HepG2 (cell line): ENCODE results near the gene PLSCR2. TPM values are rescaled to one million over a fixed set of nuclear protein-coding genes. Genes with fewer than 3 reads are reported as not detected.
"Not testable (repeated sequence)": the region's sequence is repeated elsewhere in the genome, so short reads cannot be mapped to it uniquely, and the experiment has no call there.

ENCODE experiments used
- ATAC-seq: fragments of 200-7000 bp; cut with Tn5 transposase; 3 replicates; pipeline ENCODE4 v1.9.1; 2020; ENCODE audit warnings: mild to moderate bottlenecking, moderate library complexity
- BruUV-seq: library from RNA; stranded (reverse); fragments of 400-500 nt; replicated peaks from 2 replicates; lab custom pipeline; 2021; lab: Mats Ljungman, UMichigan
- CTCF ChIA-PET: fragments of 300-600 bp; formaldehyde crosslinking; extraction: SDS; loops from one replicate; lab custom pipeline; 2021; ENCODE audit warnings: low total read pairs, inconsistent platforms, low intra/inter-chr PET ratio; lab: Yijun Ruan, JAX
- POLR2A ChIA-PET: fragments of 350-600 bp; sonication (Branson Sonifier 250); formaldehyde crosslinking; loops from one replicate; lab custom pipeline; 2020; ENCODE audit warnings: antibody characterized with exemption, inconsistent platforms; lab: Yijun Ruan, JAX
- DNase-seq: peaks from one replicate; pipeline ENCODE4 v3.0.0-alpha.2; 2015; ENCODE audit warnings: low spot score
- FAIRE-seq: peaks from 3 replicates; lab custom pipeline; 2011; peaks lifted over from hg19 to GRCh38; lab: Jason Lieb, UNC
- H2AFZ ChIP-seq: one replicate; pipeline ENCODE4 v1.6.1; 2011; ENCODE audit warnings: low read length, inconsistent platforms
- H3K27ac ChIP-seq: fragments of 300-600 bp; 3 replicates; pipeline ENCODE4 v1.8.0; 2011; ENCODE audit warnings: mixed run types, mild to moderate bottlenecking, mixed read lengths, low read length, inconsistent platforms; ENCODE audit not compliant: insufficient read depth; ENCODE audit errors: extremely low read length
- H3K27me3 ChIP-seq, 2 experiments: fragments of 200-600 bp in 1 of 2; 2 replicates in 1 of 2; 3 replicates in 1 of 2; pipeline versions ENCODE4 v1.6.0 to v1.8.0; 2011; ENCODE audit warnings: low read length in 2 of 2, mild to moderate bottlenecking in 2 of 2, moderate library complexity in 2 of 2, inconsistent platforms in 1 of 2; ENCODE audit not compliant: insufficient read depth in 2 of 2, control insufficient read depth in 1 of 2
- H3K36me3 ChIP-seq, 2 experiments: fragments of 200-600 bp in 1 of 2; replicated peaks in 1 of 2; 2 replicates in 1 of 2; 3 replicates in 1 of 2; pipeline versions ENCODE4 v1.5.1 to v1.8.0; 2011; ENCODE audit warnings: low read length in 2 of 2, inconsistent platforms in 1 of 2; ENCODE audit not compliant: insufficient read depth in 2 of 2, control insufficient read depth in 1 of 2
- H3K4me1 ChIP-seq: 2 replicates; pipeline ENCODE4 v1.5.1; 2012; ENCODE audit warnings: low read length, inconsistent platforms; ENCODE audit not compliant: insufficient read depth
- H3K4me2 ChIP-seq: 2 replicates; pipeline ENCODE4 v1.6.0; 2011; ENCODE audit warnings: low read depth, low read length, inconsistent platforms
- H3K4me3 ChIP-seq, 3 experiments: fragments of 200-600 bp in 1 of 3; sonication (generic), shearing (Covaris generic) in 1 of 3; replicated peaks in 1 of 3; 2 replicates each; pipeline ENCODE4 v1.5.1; 2011 to 2016; ENCODE audit warnings: low read length in 3 of 3, inconsistent platforms in 2 of 3, low read depth in 2 of 3, mild to moderate bottlenecking in 2 of 3, control low read depth in 1 of 3, mixed read lengths in 1 of 3; ENCODE audit not compliant: insufficient read depth in 1 of 3
- H3K79me2 ChIP-seq: one replicate; pipeline ENCODE4 v1.6.1; 2011; ENCODE audit warnings: low read length, inconsistent platforms; ENCODE audit not compliant: insufficient read depth
- H3K9ac ChIP-seq: 2 replicates; pipeline ENCODE4 v1.6.0; 2011; ENCODE audit warnings: mild to moderate bottlenecking, low read depth, low read length, inconsistent platforms; ENCODE audit not compliant: insufficient read depth
- H3K9me3 ChIP-seq: 2 replicates; pipeline ENCODE4 v1.5.1; 2012; ENCODE audit warnings: mild to moderate bottlenecking, low read length
- H4K20me1 ChIP-seq: 2 replicates; pipeline ENCODE4 v1.6.0; 2011; ENCODE audit warnings: inconsistent platforms, mild to moderate bottlenecking, low read length, moderate library complexity; ENCODE audit not compliant: insufficient read depth
- NFYB ChIP-seq: sonication (generic); formaldehyde crosslinking; IDR thresholded peaks from 2 replicates; pipeline ENCODE4 v1.4.0; 2020; ENCODE audit warnings: missing genetic modification reagents
- ZFP82 ChIP-seq: sonication (generic); formaldehyde crosslinking; IDR thresholded peaks from 2 replicates; pipeline ENCODE4 v1.5.1; 2020; ENCODE audit warnings: mild to moderate bottlenecking, missing genetic modification reagents, borderline replicate concordance
- ZSCAN21 ChIP-seq: sonication (generic); formaldehyde crosslinking; IDR thresholded peaks from 2 replicates; pipeline ENCODE4 v1.8.0; 2022; ENCODE audit warnings: mild to moderate bottlenecking, missing genetic modification reagents, moderate library complexity, borderline replicate concordance
- WGBS: methylation state at CpG from one replicate; pipeline ENCODE4 v1.1.6; 2017; ENCODE audit warnings: low lambda C conversion rate; 5-methylcytosine and 5-hydroxymethylcytosine counted together
- in situ Hi-C: cut with HindIII; loops from 2 replicates; pipeline ENCODE4 v1.10.0; 2017; ENCODE audit warnings: low pct_unique_long_range_greater_than_20kb; ENCODE audit not compliant: extremely low pct_ligation_motif_present
- intact Hi-C: fragments of 100-400 bp; cut with micrococcal nuclease; formaldehyde crosslinking; loops from one replicate; pipeline ENCODE4 v1.10.0; 2022; ENCODE audit not compliant: unreplicated experiment
- polyA plus RNA-seq, 8 experiments: library from polyadenylated mRNA; depleted of rRNA in 3 of 8; stranded (reverse) in 7 of 8; unstranded in 1 of 8; fragments of >200 nt; fragmentation: Illumina TruSeq in 4 of 8; extraction: Trizol in 4 of 8; gene quantifications; 2 replicates each; pipeline versions ENCODE4 v1.2.1 to v1.2.3, GENCODE V29; 2011 to 2016; ENCODE audit warnings: low read depth in 4 of 8, missing spikeins in 1 of 8, mixed read lengths in 1 of 8; ENCODE audit not compliant: insufficient read depth in 1 of 8
- total RNA-seq, 5 experiments: library from RNA; depleted of rRNA; stranded (reverse); fragments of >200 nt; fragmentation: Illumina TruSeq; extraction: Trizol; gene quantifications; 2 replicates each; pipeline ENCODE4 v1.2.3, GENCODE V29; 2016; ENCODE audit warnings: low read depth in 1 of 5
- TF ChIP-seq, protein P1 (sequence below): sonication (generic); formaldehyde crosslinking; IDR thresholded peaks from 2 replicates; pipeline ENCODE4 v1.5.1; 2020; ENCODE audit warnings: mild to moderate bottlenecking, missing genetic modification reagents, moderate library complexity
- TF ChIP-seq, protein P2 (sequence below): IDR thresholded peaks from 2 replicates; pipeline ENCODE4 v1.6.1; 2016

PLSCR2 gene
- total and polyA plus RNA-seq, 2 of the 13 experiments (the other 11 are each of a cell fraction or from before 2014, with no cell fraction given) = not detected

DNA sequence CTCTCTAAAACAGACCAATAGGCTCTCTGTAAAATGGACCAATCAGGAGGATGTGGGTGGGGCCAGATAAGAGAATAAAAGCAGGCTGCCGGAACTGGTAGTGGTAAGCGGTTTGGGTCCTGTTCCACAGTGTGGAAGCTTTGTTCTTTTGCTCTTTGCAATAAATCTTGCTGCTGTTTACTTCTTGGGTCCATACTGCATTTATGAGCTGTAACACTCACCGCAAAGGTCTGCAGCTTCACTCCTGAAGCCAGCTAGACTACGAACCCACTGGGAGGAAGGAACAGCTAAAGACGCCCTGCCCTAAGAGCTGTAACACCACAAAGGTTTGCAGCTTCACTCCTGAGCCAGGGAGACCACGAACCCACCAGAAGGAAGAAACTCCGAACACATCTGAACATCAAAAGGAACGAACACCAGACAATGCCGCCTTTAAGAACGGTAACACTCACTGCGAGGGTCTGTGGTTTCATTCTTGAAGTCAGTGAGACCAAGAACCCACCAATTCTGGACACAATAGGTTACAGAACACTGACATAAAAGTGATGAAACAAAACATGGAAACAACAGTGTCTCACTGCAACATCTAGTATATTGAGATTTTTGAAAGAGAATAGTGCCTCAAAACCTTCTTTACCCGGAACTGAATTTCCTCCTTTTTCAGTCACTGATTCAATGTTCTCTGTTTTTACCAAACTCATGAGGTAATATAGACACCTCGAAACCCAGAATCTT is 28.8 kb upstream of the PLSCR2 start:
- ChIA-PET POLR2A (no interaction called here), CTCF (no interaction called here)
- TF ChIP-seq, protein P1, sequence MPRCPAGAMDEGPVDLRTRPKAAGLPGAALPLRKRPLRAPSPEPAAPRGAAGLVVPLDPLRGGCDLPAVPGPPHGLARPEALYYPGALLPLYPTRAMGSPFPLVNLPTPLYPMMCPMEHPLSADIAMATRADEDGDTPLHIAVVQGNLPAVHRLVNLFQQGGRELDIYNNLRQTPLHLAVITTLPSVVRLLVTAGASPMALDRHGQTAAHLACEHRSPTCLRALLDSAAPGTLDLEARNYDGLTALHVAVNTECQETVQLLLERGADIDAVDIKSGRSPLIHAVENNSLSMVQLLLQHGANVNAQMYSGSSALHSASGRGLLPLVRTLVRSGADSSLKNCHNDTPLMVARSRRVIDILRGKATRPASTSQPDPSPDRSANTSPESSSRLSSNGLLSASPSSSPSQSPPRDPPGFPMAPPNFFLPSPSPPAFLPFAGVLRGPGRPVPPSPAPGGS (CRISPR knock-in tag) = no peak
- no peak for TF ChIP-seq ZFP82 (CRISPR knock-in tag)
- no peak for TF ChIP-seq ZSCAN21
- TF ChIP-seq, protein P2, sequence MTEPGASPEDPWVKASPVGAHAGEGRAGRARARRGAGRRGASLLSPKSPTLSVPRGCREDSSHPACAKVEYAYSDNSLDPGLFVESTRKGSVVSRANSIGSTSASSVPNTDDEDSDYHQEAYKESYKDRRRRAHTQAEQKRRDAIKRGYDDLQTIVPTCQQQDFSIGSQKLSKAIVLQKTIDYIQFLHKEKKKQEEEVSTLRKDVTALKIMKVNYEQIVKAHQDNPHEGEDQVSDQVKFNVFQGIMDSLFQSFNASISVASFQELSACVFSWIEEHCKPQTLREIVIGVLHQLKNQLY (CRISPR knock-in tag) = no peak
- TF ChIP-seq NFYB (CRISPR knock-in tag) = peak; percentile 47; the same call in 1 of the 2 replicates
- H3K4me3 ChIP-seq = no peak overlapping the region
- no peaks in the 10 kb centered on the region for H3K27me3 ChIP-seq
- BruUV-seq = no TSS peak
- no peak overlapping the region for H3K9ac ChIP-seq
- H3K79me2 ChIP-seq = no peaks in the 10 kb centered on the region
- DNase-seq (no peak), ATAC-seq (no peak), FAIRE-seq (no peak)
- no peaks in the 10 kb centered on the region for H3K4me1 ChIP-seq
- H2AFZ ChIP-seq = no peak overlapping the region
- H3K4me2 ChIP-seq = no peak overlapping the region
- H3K27ac ChIP-seq = no peak overlapping the region
- WGBS = 57% methylated on average over 13 of the region's 13 CpGs
- intact Hi-C loops (no loop called here), in situ Hi-C loops (no loop called here)
- H3K9me3 ChIP-seq = no peaks in the 10 kb centered on the region
- no peaks in the 10 kb centered on the region for H4K20me1 ChIP-seq
- H3K36me3 ChIP-seq = no peaks in the 10 kb centered on the region

DNA sequence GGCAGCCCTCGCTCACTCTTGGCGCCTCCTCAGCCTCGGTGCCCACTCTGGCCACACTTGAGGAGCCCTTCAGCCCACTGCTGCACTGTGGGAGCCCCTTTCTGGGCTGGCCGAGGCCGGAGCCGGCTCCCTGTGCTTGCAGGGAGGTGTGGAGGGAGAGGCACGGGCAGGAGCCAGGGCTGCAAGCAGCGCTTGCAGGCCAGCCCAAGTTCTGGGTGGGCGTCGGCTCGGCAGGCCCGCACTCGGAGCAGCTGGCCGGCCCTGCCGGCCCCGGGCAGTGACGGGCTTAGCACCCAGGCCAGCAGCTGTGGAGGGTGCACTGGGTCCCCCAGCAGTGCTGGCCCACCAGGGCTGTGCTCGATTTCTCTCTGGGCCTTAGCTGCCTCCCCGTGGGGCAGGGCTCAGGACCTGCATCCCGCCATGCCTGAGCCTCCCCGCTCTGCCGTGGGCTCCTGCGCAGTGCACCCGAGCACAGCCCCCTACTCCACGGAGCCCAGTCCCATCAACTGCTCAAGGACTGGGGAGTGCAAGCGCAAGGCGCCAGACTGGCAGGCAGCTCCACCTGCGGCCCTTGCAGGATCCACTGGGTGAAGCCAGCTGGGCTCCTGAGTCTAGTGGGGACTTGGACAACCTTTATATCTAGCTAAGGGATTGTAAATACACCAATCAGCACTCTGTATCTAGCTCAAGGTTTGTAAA is 27.9 kb upstream of the PLSCR2 start:
- H3K9ac ChIP-seq, H3K4me3 ChIP-seq, H3K4me1 ChIP-seq, H3K4me2 ChIP-seq, POLR2A ChIA-PET, BruUV-seq, H3K27me3 ChIP-seq, H3K9me3 ChIP-seq, FAIRE-seq, CTCF ChIA-PET, H3K36me3 ChIP-seq, DNase-seq, intact Hi-C loops, H2AFZ ChIP-seq, H3K79me2 ChIP-seq, in situ Hi-C loops, H3K27ac ChIP-seq, ATAC-seq, H4K20me1 ChIP-seq: not testable (repeated sequence)
- whole genome bisulfite sequencing = 40% methylated on average over 1 of the region's 28 CpGs
